HL-60/S4 treated with retinoic acid at 250 ng/mL for 4 days and 3 days (cell line): ENCODE measurements around the gene NQO1.
"Not testable (repeated sequence)": the region's sequence is repeated elsewhere in the genome, so short reads cannot be mapped to it uniquely, and the experiment has no call there.

ENCODE experiments used
- in situ Hi-C: fragments of 300-500 bp; cut with MboI; formaldehyde crosslinking; loops from 2 replicates; pipeline ENCODE4 v1.7.0; 2022; ENCODE audit warnings: low sequenced_read_pairs

The NQO1 gene

GRCh38 chr16:69744363-69745231 is 18.2 kb upstream of the NQO1 start:
- in situ Hi-C loops = no loop called here

- in situ Hi-C loops = no loop called here
Observed at GRCh38 chr16:69741951-69742904, 15.9 kb upstream of the NQO1 start.

DNA sequence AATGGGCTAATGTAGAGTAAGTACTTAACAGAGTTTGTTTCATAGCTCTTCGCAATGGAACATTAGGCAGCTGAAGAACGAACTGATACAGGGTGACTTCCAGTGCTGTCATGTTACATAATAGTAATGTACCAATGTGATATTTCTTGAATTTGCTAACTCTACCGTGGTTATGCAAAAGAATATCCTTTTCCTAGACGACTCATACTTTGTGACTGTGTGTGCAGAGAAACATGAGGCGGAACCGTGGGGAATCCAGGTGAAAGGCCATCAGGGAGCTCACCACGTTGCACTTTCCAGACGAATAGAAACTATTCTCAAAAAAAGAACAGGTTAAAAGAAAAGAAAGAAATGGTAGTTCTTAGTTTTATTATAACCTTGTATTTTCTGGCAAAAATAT is 15.2 kb upstream of the NQO1 start:
- in situ Hi-C loops = no loop called here

DNA sequence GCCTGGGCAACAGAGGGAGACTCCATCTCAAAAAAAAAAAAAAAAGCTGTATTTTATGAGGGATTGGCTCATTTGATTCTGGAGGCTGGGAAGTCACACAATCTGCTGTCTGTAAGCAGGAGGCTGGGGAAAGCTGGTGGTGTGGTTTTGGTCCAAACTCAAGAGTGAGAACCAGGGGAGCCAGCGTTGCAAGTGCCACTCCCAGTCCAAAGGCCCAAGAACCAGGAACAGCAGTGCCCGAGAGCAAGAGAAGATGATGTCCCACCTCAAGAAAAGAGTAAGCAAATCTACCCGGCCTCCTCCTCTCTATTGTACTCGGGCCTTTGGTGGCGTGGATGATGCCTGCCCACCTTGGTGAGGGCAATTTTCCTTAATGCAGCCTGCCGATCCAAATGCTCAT is 5.7 kb upstream of the NQO1 start:
- in situ Hi-C loops = no loop called here

DNA sequence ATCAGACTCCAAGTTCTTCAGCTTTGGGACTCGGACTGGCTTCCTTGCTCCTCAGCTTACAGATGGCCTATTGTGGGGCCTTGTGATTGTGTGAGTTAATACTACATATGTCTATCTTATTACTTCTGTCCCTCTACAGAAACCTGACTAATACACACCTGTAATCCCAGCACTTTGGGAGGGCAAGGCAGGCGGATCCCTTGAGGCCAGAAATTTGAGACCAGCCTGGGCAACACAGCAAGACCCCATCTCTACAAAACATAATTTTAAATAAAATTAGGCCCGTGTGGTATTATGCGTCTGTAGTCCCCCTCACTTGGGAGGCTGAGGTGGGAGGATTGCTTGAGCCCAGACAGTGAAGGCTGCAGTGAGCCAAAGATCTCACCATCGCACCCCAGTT is 4.9 kb upstream of the NQO1 start:
- in situ Hi-C loops = not testable (repeated sequence)

GRCh38 chr16:69729030-69729429 is 2.7 kb upstream of the NQO1 start:
- in situ Hi-C loops = not testable (repeated sequence)

DNA sequence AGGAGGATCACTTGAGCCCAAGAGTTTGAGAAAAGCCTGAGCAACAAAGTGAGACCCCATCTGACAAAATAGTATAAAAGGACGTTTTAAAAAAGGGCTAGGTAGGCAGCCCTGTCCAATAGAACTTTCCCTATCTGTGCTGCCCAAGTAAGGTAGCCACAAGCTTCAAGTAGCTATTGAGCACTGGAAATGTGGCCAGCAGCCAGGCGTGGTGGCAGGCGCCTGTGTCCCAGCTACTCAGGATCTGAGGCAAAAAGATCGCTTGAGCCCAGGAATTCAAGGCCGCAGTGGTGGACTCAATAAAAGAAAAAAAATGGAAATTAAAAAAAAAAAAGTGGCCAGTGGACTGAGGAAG is 1.5 kb upstream of the NQO1 start:
- in situ Hi-C loops = no loop called here

GRCh38 chr16:69725480-69726312 is 664 bp downstream of the NQO1 start:
- in situ Hi-C loops = no loop called here

GRCh38 chr16:69724981-69725479 is 1.3 kb downstream of the NQO1 start:
- in situ Hi-C loops = no loop called here

DNA sequence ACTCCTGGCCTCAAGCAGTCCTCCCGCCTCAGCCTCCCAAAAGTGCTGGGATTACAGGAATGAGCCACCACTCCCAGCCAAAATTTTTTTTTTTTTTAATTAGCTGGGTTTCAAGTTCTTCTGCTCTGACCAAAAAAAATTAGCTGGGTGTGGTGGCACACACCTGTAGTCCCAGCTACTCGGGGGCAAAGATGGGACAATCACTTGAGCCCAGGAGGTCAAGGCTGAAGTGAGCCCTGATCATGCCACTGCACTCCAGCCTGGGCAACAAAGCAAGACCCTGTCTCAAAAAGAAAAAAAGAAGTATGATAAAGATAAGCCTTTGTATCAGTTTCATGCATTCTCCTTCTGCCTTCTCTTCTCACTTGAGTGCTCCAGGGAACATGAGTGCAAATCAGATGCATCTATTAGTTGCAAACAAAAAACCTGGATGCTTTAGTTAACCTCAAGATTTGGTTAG is 1.9 kb downstream of the NQO1 start:
- in situ Hi-C loops = no loop called here

GRCh38 chr16:69721441-69721957 is 4.9 kb downstream of the NQO1 start:
- in situ Hi-C loops = no loop called here

GRCh38 chr16:69720822-69721430 is 5.4 kb downstream of the NQO1 start:
- in situ Hi-C loops = no loop called here

GRCh38 chr16:69718111-69718764 is 8.1 kb downstream of the NQO1 start:
- in situ Hi-C loops = no loop called here

GRCh38 chr16:69717066-69717465 is 9.3 kb downstream of the NQO1 start:
- in situ Hi-C loops = no loop called here

GRCh38 chr16:69712914-69713581 is 13.3 kb downstream of the NQO1 start:
- in situ Hi-C loops = no loop called here

- in situ Hi-C loops = no loop called here
Observed at GRCh38 chr16:69712277-69712676, 14.1 kb downstream of the NQO1 start.

DNA sequence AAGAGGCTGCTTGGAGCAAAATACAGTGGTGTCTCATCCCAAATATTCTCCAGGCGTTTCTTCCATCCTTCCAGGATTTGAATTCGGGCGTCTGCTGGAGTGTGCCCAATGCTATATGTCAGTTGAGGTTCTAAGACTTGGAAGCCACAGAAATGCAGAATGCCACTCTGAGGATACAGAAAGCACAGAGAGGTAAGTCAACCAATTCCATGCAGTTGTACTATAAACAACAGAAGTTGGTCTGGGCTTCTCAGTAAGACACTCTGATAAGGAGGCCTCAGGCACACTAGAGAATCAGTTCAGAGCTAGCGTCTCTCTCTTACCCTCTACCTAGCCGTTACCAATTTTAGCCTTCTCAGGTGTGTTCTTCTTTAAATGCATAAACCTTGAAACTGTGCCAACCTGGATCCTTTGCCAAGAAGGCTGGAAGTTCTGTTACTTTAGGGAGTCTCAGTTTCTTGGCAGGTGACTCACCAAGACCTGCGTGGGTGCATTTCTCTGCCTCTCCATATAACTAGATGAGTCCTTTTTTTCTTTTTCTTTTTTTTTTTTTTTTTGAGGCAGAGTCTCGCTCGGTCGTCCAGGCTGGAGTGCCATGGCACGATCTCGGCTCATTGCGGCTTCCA is 15.1 kb downstream of the NQO1 start:
- in situ Hi-C loops = no loop called here

- in situ Hi-C loops = no loop called here
Observed at GRCh38 chr16:69709456-69710084, 16.8 kb downstream of the NQO1 start.
